CD14-positive monocyte (primary cell): ENCODE data around the gene FERMT2. TPM values are rescaled to one million over a fixed set of nuclear protein-coding genes. Genes with fewer than 3 reads are reported as not detected.
A peak's percentile ranks its signal among the peaks of the same experiment; 100 is the strongest.

Experiments used
- DNase-seq, 3 donors: peaks; one replicate each; pipeline ENCODE4 v3.0.0-alpha.2; 2011 to 2022
- H2AFZ ChIP-seq: 2 replicates; pipeline ENCODE4 v1.6.0; 2012; ENCODE audit warnings: mild to moderate bottlenecking, low read depth, low read length, inconsistent platforms; ENCODE audit not compliant: insufficient read depth, poor library complexity, severe bottlenecking
- H3K27ac ChIP-seq, 2 donors: 1 replicate in 1 of 2; 2 replicates in 1 of 2; pipeline ENCODE4 v1.5.1; 2012 to 2013; ENCODE audit warnings: low read length in 2 of 2, control low read depth in 1 of 2, inconsistent platforms in 1 of 2, low read depth in 1 of 2, mild to moderate bottlenecking in 1 of 2
- H3K27me3 ChIP-seq, 2 donors: one replicate each; pipeline versions ENCODE4 v1.6.0 to v1.6.1; 2011 to 2013; ENCODE audit warnings: low read length in 2 of 2; ENCODE audit not compliant: control insufficient read depth in 2 of 2, insufficient read depth in 2 of 2
- H3K36me3 ChIP-seq, 2 donors: replicated peaks in 1 of 2; 1 replicate in 1 of 2; 2 replicates in 1 of 2; pipeline versions ENCODE4 v1.5.1 to v1.6.1; 2012 to 2013; ENCODE audit warnings: low read length in 2 of 2, control low read depth in 1 of 2, inconsistent platforms in 1 of 2, mild to moderate bottlenecking in 1 of 2; ENCODE audit not compliant: insufficient read depth in 2 of 2, control insufficient read depth in 1 of 2
- H3K4me1 ChIP-seq, 2 donors: 1 replicate in 1 of 2; 2 replicates in 1 of 2; pipeline versions ENCODE4 v1.5.1 to v1.6.1; 2012 to 2013; ENCODE audit warnings: low read length in 2 of 2, control low read depth in 1 of 2, inconsistent platforms in 1 of 2, mild to moderate bottlenecking in 1 of 2, moderate library complexity in 1 of 2; ENCODE audit not compliant: insufficient read depth in 2 of 2, control insufficient read depth in 1 of 2
- H3K4me2 ChIP-seq: replicated peaks from 2 replicates; pipeline ENCODE3; 2012; ENCODE audit warnings: low read length, moderate library complexity, mild to moderate bottlenecking; ENCODE audit not compliant: poor library complexity, severe bottlenecking; ENCODE audit errors: extremely low read depth
- H3K4me3 ChIP-seq, 3 experiments: fragments of 200-600 bp in 1 of 3; sonication (generic) in 1 of 3; replicated peaks in 1 of 3; 1 replicate in 2 of 3; 2 replicates in 1 of 3; pipeline ENCODE4 v1.5.1; 2011 to 2013; ENCODE audit warnings: low read length in 3 of 3, mild to moderate bottlenecking in 3 of 3, control low read depth in 2 of 3, low read depth in 2 of 3, inconsistent platforms in 1 of 3, moderate library complexity in 1 of 3
- H3K79me2 ChIP-seq: 2 replicates; pipeline ENCODE4 v1.6.0; 2012; ENCODE audit warnings: mild to moderate bottlenecking, control low read depth, inconsistent platforms, low read length, moderate library complexity; ENCODE audit not compliant: insufficient read depth
- H3K9ac ChIP-seq: 2 replicates; pipeline ENCODE4 v1.6.0; 2017; ENCODE audit warnings: low read length, mild to moderate bottlenecking; ENCODE audit not compliant: insufficient read depth, poor library complexity, severe bottlenecking
- H3K9me3 ChIP-seq, 2 donors: replicated peaks in 1 of 2; 1 replicate in 1 of 2; 2 replicates in 1 of 2; pipeline versions ENCODE4 v1.5.1 to v1.6.1; 2012 to 2013; ENCODE audit warnings: low read length in 2 of 2, control low read depth in 1 of 2; ENCODE audit not compliant: control insufficient read depth in 1 of 2, insufficient read depth in 1 of 2
- H4K20me1 ChIP-seq: 2 replicates; pipeline ENCODE4 v1.6.0; 2012; ENCODE audit warnings: mild to moderate bottlenecking, low read length, control low read depth, moderate library complexity; ENCODE audit not compliant: insufficient read depth
- H3K27ac Mint-ChIP-seq, 7 donors: one replicate each; pipeline ENCODE4 v1.8.0; 2020; ENCODE audit warnings: mild to moderate bottlenecking in 7 of 7, mixed read lengths in 7 of 7, moderate library complexity in 6 of 7, inconsistent platforms in 2 of 7
- H3K27me3 Mint-ChIP-seq, 3 donors: one replicate each; pipeline ENCODE4 v1.8.0; 2021 to 2022; ENCODE audit warnings: low read depth in 3 of 3, mild to moderate bottlenecking in 3 of 3, mixed read lengths in 3 of 3, moderate library complexity in 3 of 3, inconsistent platforms in 1 of 3
- H3K36me3 Mint-ChIP-seq, 2 donors: one replicate each; pipeline ENCODE4 v1.8.0; 2020; ENCODE audit warnings: mixed read lengths in 2 of 2, inconsistent platforms in 1 of 2, mild to moderate bottlenecking in 1 of 2
- H3K4me1 Mint-ChIP-seq: one replicate; pipeline ENCODE4 v1.8.0; 2020; ENCODE audit warnings: mild to moderate bottlenecking, mixed read lengths
- H3K4me3 Mint-ChIP-seq, 2 donors: one replicate each; pipeline ENCODE4 v1.8.0; 2020; ENCODE audit warnings: mild to moderate bottlenecking in 2 of 2, mixed read lengths in 2 of 2, moderate library complexity in 1 of 2
- H3K9me3 Mint-ChIP-seq, 7 donors: one replicate each; pipeline ENCODE4 v1.8.0; 2020 to 2022; ENCODE audit warnings: mixed read lengths in 7 of 7, mild to moderate bottlenecking in 6 of 7, moderate library complexity in 6 of 7, inconsistent platforms in 2 of 7
- WGBS: methylation state at CpG from one replicate; pipeline ENCODE4 v1.1.5; 2013; ENCODE audit warnings: missing lambda C conversion rate; ENCODE audit not compliant: insufficient coverage; 5-methylcytosine and 5-hydroxymethylcytosine counted together
- intact Hi-C, 2 donors: fragments of 100-400 bp; cut with micrococcal nuclease; formaldehyde crosslinking; loops; one replicate each; pipeline versions ENCODE4 v1.15.0 to v1.15.1; 2023
- polyA plus RNA-seq, 3 donors: library from polyadenylated mRNA; depleted of rRNA in 1 of 3; unstranded in 2 of 3; stranded (reverse) in 1 of 3; fragments of 300-500 nt in 2 of 3; fragments of >200 nt in 1 of 3; fragmentation: Illumina TruSeq in 2 of 3; gene quantifications; 1 replicate in 2 of 3; 2 replicates in 1 of 3; pipeline ENCODE4 v1.2.3, GENCODE V29; 2012 to 2021
- TF ChIP-seq, protein P1 (sequence below): fragments of 200-600 bp; IDR thresholded peaks from one replicate; pipeline ENCODE4 v1.8.0; 2022; ENCODE audit warnings: antibody characterized with exemption, mild to moderate bottlenecking

FERMT2 gene
- polyA plus RNA-seq, 3 donors = not detected

DNA sequence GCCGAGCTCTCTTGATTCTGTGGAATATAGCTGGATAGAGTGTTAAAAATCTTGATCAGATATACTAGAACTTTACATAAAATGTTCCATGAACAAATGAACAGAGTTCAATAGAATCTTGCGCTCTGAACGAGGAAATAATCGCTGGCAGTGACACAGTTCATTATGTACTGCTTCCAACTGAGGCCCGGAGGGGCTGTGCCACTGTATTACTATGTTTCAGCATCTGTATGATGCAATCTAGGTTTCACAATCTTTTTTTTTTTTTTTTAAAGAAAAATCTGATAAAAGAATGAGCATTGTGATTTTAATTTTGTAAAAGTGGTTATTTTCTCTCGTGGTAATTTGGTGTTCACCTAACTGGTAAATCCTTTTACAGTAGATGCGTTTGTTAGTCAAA is 77.2 kb downstream of the FERMT2 start:
- no peaks in the 10 kb centered on the region for H3K36me3 Mint-ChIP-seq
- no peak overlapping the region for H2AFZ ChIP-seq
- no peak overlapping the region for H3K4me3 Mint-ChIP-seq
- H3K27ac Mint-ChIP-seq = peak overlapping the region in 4 of 7 donors; percentile 10 to 80 (median 16)
- no peak overlapping the region for H3K9ac ChIP-seq
- no peak overlapping the region for H3K4me2 ChIP-seq
- TF ChIP-seq, protein P1, sequence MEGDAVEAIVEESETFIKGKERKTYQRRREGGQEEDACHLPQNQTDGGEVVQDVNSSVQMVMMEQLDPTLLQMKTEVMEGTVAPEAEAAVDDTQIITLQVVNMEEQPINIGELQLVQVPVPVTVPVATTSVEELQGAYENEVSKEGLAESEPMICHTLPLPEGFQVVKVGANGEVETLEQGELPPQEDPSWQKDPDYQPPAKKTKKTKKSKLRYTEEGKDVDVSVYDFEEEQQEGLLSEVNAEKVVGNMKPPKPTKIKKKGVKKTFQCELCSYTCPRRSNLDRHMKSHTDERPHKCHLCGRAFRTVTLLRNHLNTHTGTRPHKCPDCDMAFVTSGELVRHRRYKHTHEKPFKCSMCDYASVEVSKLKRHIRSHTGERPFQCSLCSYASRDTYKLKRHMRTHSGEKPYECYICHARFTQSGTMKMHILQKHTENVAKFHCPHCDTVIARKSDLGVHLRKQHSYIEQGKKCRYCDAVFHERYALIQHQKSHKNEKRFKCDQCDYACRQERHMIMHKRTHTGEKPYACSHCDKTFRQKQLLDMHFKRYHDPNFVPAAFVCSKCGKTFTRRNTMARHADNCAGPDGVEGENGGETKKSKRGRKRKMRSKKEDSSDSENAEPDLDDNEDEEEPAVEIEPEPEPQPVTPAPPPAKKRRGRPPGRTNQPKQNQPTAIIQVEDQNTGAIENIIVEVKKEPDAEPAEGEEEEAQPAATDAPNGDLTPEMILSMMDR = no peak
- H3K9me3 ChIP-seq = no peaks in the 10 kb centered on the region
- H3K9me3 Mint-ChIP-seq = no peaks in the 10 kb centered on the region
- H3K4me1 ChIP-seq = peaks cover 11 to 13% of the 10 kb centered on the region in 2 donors
- H3K36me3 ChIP-seq = no peaks in the 10 kb centered on the region
- peaks cover 0 to 6% (median 0%) of the 10 kb centered on the region in 3 donors for H3K27me3 Mint-ChIP-seq
- DNase-seq = peak; percentile 6 to 24 (median 19)
- 33% methylated on average over 3 of the region's 7 CpGs for WGBS
- H3K4me1 Mint-ChIP-seq = peaks cover 7% of the 10 kb centered on the region
- no peaks in the 10 kb centered on the region for H3K27me3 ChIP-seq
- H3K4me3 ChIP-seq = no peak overlapping the region
- H3K27ac ChIP-seq = no peak overlapping the region
- intact Hi-C loops = loop anchor here in 1 of 2 donors (10.0 kb wide), 1 partner anchor 91 kb away; no protein-coding TSS in a partner anchor
- H4K20me1 ChIP-seq = no peaks in the 10 kb centered on the region
- no peaks in the 10 kb centered on the region for H3K79me2 ChIP-seq

DNA sequence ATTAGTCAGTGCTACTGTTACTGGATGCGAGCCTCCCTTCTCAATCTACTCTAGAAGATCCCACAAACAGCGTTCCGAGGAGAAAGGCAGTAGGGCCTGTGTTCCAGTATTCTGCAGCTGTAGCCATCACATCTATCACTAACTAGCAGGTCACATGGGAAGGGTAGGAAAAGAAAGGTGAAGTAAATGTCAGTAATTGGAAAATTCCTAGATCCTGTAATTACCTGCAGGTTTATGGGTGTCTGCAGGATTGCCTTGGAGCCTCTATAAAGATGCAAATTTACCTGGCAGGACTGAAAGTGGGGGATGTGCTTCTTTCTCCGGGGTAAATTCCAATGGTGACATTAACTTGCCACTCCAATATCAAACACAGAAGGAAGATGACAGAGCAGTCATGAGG is 77.8 kb downstream of the FERMT2 start:
- H3K9ac ChIP-seq = no peak overlapping the region
- H3K9me3 ChIP-seq = no peaks in the 10 kb centered on the region
- no peak overlapping the region for H3K4me3 ChIP-seq
- Mint-ChIP-seq H3K27me3 (peaks cover 0 to 6% (median 0%) of the 10 kb centered on the region in 3 donors), H3K4me1 (peaks cover 7% of the 10 kb centered on the region), H3K27ac (peak overlapping the region in 1 of 7 donors; percentile 17), H3K4me3 (no peak overlapping the region), H3K9me3 (no peaks in the 10 kb centered on the region), H3K36me3 (no peaks in the 10 kb centered on the region)
- TF ChIP-seq, protein P1 = no peak
- H3K4me2 ChIP-seq = no peak overlapping the region
- no peak overlapping the region for H2AFZ ChIP-seq
- H3K36me3 ChIP-seq = no peaks in the 10 kb centered on the region
- no peaks in the 10 kb centered on the region for H3K79me2 ChIP-seq
- DNase-seq = no peak
- intact Hi-C loops = loop anchor here in 1 of 2 donors (10.0 kb wide), 1 partner anchor 92 kb away; no protein-coding TSS in a partner anchor
- no peak overlapping the region for H3K27ac ChIP-seq
- WGBS = no CpG with 5 or more reads among the region's 4 CpGs
- H3K4me1 ChIP-seq = peaks cover 11 to 15% of the 10 kb centered on the region in 2 donors
- H3K27me3 ChIP-seq = no peaks in the 10 kb centered on the region
- no peaks in the 10 kb centered on the region for H4K20me1 ChIP-seq
